Measurements from ENCODE around the gene OTUD1. TPM values are rescaled to one million over a fixed set of nuclear protein-coding genes. Genes with fewer than 3 reads are reported as not detected.

The OTUD1 gene
- total RNA-seq, 2 experiments from 2014 or later: 94.5 to 94.8 TPM

DNA sequence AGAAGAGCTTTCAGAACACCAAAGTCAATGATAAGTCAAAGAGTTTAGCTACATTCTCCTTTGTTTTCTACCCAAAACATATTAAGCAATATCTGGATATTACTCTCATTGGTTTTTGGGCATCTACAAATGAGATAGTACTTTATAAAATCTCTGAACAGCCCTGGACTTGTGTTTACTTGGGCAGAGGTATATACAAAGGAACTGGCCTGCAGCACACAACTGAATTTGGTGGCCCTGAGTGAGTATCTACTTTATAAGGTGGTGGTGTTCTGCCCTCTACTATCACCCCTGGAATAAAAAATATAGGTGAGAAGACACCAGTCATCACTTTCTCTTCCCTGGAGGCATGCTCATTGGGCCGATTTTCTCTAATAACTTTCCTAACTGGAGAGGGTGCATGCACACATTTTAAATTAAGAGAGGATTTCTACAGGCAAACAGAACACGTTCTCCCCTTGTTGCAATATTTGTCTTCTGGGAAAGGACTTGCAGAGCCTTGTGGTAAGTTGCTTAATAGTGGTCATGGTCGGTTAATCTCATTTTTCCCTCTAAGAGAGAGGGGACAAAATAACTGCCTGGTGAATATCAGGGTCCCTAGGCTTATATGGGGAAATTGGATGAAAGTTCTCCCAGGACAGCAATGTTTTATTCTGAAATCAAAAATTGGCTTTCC lies 41.1 kb downstream of the OTUD1 start:
- no peak for TF ChIP-seq CTCF (IDR thresholded peaks at IDR 0.05)
- Mint-ChIP-seq H3K4me3 (no peak overlapping the region), H3K27ac (no peak overlapping the region), H3K36me3 (ENCODE audit: low read depth) (no peaks in the 10 kb centered on the region), H3K27me3 (peaks cover 5% of the 10 kb centered on the region), H3K4me1 (ENCODE audit: low read depth) (no peaks in the 10 kb centered on the region), H3K9me3 (no peaks in the 10 kb centered on the region)
- ChIA-PET POLR2A (no interaction called here), CTCF (no interaction called here)
- no peak overlapping the region for H3K27ac ChIP-seq (ENCODE audit: low read depth in 1 of 2, low read length in 2 of 2)
- no peaks in the 10 kb centered on the region for H3K9me3 ChIP-seq (ENCODE audit: control insufficient read depth in 1 of 2, insufficient read depth in 1 of 2, low read length in 2 of 2)
- H3K4me1 ChIP-seq (ENCODE audit: insufficient read depth, low read length): no peaks in the 10 kb centered on the region
- H3K27me3 ChIP-seq (ENCODE audit: control insufficient read depth in 1 of 2, insufficient read depth in 2 of 2, low read length in 2 of 2): no peaks in the 10 kb centered on the region
- H3K36me3 ChIP-seq (ENCODE audit: insufficient read depth, low read length): no peaks in the 10 kb centered on the region
- intact Hi-C loops (cut with DNase I, micrococcal nuclease): no loop called here
- no peak overlapping the region for H3K4me3 ChIP-seq (ENCODE audit: low read length)
- DNase-seq (no peak), ATAC-seq (ENCODE audit: poor library complexity) (no peak)

DNA sequence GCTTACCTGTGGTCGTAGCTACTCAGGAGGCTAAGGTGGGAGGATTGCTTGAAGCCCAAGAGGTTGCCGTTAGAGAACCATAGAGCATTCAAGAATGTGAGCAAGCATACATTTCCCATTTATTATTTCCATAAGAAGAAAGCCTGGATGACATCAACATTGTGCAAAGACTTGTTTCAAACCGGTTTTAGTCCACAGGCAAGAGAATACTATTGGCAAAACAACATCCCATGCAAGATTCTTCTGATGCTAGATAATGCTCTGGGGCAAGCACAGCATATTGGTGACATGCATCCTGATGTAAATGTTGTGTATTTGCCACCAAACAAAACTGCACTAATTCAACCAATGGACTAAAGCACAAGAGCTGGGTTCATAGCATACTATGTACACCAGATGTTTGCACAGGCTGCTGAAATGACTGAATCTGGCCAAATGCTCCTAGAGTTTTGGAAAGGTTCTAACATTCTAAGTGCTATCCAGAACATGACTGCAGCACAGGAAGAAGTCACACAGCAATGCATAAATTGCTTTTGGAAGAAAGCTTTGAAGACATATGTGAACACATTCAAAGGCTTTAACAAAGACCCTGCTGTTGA lies 42.6 kb downstream of the OTUD1 start:
- Histone ChIP-seq H3K27me3 (ENCODE audit: control insufficient read depth in 1 of 2, insufficient read depth in 2 of 2, low read length in 2 of 2) (no peaks in the 10 kb centered on the region), H3K27ac (ENCODE audit: low read depth in 1 of 2, low read length in 2 of 2) (no peak overlapping the region), H3K36me3 (ENCODE audit: insufficient read depth, low read length) (no peaks in the 10 kb centered on the region), H3K4me3 (ENCODE audit: low read length) (no peak overlapping the region), H3K9me3 (ENCODE audit: control insufficient read depth in 1 of 2, insufficient read depth in 1 of 2, low read length in 2 of 2) (no peaks in the 10 kb centered on the region), H3K4me1 (ENCODE audit: insufficient read depth, low read length) (no peaks in the 10 kb centered on the region)
- ATAC-seq (ENCODE audit: poor library complexity) (no peak), DNase-seq (no peak)
- TF ChIP-seq CTCF (IDR thresholded peaks at IDR 0.05): no peak
- CTCF ChIA-PET: no interaction called here
- Mint-ChIP-seq H3K4me3 (no peak overlapping the region), H3K4me1 (ENCODE audit: low read depth) (no peaks in the 10 kb centered on the region), H3K27me3 (peaks cover 5% of the 10 kb centered on the region), H3K27ac (no peak overlapping the region), H3K9me3 (no peaks in the 10 kb centered on the region), H3K36me3 (ENCODE audit: low read depth) (no peaks in the 10 kb centered on the region)
- intact Hi-C loops (cut with DNase I, micrococcal nuclease): no loop called here
- POLR2A ChIA-PET: no interaction called here

DNA sequence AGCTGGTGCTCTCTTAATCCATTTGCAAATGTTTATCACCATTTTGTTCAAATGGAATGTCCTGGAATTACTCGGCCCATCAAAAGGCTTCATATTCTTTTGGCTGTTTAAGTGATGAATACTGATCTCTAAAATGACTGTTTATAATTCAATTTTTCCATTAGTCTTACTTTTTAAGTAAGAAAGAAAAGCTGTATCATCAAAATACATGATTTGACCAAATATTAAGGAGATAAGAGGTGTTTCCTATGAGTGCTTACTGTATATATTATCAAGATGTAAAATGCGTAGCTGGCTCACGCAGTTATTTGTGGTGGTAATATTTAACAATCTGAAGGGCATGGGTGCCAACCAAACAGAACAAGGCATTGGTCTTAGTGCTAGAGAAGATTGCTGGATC lies 51.2 kb downstream of the OTUD1 start:
- H3K9me3 ChIP-seq (ENCODE audit: control insufficient read depth in 1 of 2, insufficient read depth in 1 of 2, low read length in 2 of 2): no peaks in the 10 kb centered on the region
- ATAC-seq (ENCODE audit: poor library complexity): no peak
- Mint-ChIP-seq H3K4me1 (ENCODE audit: low read depth) (no peaks in the 10 kb centered on the region), H3K27ac (no peak overlapping the region), H3K36me3 (ENCODE audit: low read depth) (no peaks in the 10 kb centered on the region), H3K4me3 (no peak overlapping the region), H3K27me3 (peaks cover 5% of the 10 kb centered on the region), H3K9me3 (peaks cover 4% of the 10 kb centered on the region)
- peaks cover 0 to 4% of the 10 kb centered on the region in 2 experiments for H3K27me3 ChIP-seq (ENCODE audit: control insufficient read depth in 1 of 2, insufficient read depth in 2 of 2, low read length in 2 of 2)
- DNase-seq: no peak
- intact Hi-C loops (cut with DNase I, micrococcal nuclease): no loop called here
- no peaks in the 10 kb centered on the region for H3K36me3 ChIP-seq (ENCODE audit: insufficient read depth, low read length)
- H3K4me3 ChIP-seq (ENCODE audit: low read length): no peak overlapping the region
- H3K4me1 ChIP-seq (ENCODE audit: insufficient read depth, low read length): no peaks in the 10 kb centered on the region
- H3K27ac ChIP-seq (ENCODE audit: low read depth in 1 of 2, low read length in 2 of 2): no peak overlapping the region
- TF ChIP-seq CTCF (IDR thresholded peaks at IDR 0.05): no peak
- POLR2A ChIA-PET: no interaction called here
- CTCF ChIA-PET: no interaction called here

Small RNA genes lying within 50 kb of the gene (microRNA-seq; reads per million reads assigned to microRNA genes)
- gene MIR1254-2 (ENCODE audit: borderline microRNAs expressed, borderline replicate concordance): not detected

Other genes with a start within 250 kb of the OTUD1 start
- not detected for gene PTF1A, start 246.8 kb upstream of the OTUD1 start, total RNA-seq
- not detected for gene C10orf67, start 94.3 kb upstream of the OTUD1 start, total RNA-seq

Data from CD4-positive, alpha-beta T cell (primary cell).